HG03565 (cell line): ENCODE results near the gene IL22RA2.

Source experiments
- ATAC-seq: cut with Tn5 transposase; IDR thresholded peaks from one replicate; pipeline ENCODE4 v1.9.1; 2021; ENCODE audit warnings: mild to moderate bottlenecking, moderate library complexity; ENCODE audit not compliant: unreplicated experiment

Gene IL22RA2

DNA sequence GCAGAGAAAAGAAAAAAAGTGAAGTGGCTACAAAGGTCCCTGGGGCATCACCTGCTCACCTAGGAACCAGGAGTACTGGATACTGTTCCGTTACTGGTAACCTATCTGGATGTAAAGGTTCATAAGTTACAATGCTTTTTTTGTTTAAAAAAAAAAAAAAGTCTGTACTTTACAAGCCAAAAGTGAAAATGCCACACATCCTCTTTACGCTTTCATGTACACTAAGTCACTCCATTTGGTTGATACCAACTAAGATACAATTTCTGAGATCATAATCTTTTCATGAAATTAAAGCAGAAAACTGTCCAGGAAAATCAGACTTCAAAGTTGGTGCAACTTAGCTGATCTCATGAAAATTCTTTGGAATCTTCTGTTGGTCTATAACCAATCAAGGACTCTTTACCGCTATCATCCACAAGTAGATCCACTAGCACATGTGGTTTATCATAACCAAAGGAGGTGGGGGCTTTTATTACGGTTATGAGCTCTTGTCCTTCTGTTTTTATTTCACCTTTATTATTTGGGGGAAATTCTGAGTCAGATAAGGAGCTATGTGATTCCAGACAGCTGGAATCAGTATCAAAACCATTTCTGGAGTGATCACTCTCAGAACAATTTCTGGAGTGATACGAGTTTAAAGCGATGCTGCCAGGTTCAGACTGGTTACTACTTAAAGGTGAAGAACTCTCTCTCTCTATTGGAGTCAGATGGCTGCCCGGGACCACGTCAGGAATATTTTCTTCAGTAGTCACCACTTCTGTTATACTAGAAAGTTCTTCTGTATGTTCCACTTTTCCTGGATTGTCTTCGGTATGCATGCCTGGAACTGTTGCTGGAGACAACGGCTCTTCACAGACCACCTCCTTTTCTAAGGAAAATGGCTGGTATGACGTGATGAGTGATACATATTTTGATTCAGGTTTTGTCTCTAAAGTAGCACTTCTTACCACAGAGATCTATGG, 24.5 kb upstream of the IL22RA2 start:
- no peak for ATAC-seq

- no peak for ATAC-seq
These were observed 20.0 kb upstream of the IL22RA2 start for GRCh38 chr6:137193256-137194070.

- ATAC-seq = no peak
These were observed 19.4 kb upstream of the IL22RA2 start for GRCh38 chr6:137192821-137193220.

GRCh38 chr6:137191670-137192069, 18.2 kb upstream of the IL22RA2 start:
- ATAC-seq = no peak

DNA sequence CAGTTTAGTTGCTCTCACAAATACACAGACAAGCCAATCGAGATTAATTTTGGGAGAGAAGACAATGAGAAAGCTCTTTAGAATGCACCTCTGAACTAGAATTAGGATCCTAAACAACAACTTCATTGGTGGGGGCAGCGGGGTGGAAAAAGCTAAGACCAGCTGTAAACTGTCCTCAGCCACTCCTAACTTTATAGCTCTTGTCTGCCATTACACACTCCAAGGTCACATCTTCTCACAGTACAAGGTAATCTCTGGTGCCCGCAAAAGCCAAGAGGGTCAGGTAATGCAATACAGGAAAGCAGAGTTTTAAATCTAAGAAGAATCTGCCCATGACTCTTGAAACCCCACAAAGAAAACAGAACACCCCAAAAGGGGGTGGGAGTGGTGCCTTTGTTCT, 17.8 kb upstream of the IL22RA2 start:
- no peak for ATAC-seq

DNA sequence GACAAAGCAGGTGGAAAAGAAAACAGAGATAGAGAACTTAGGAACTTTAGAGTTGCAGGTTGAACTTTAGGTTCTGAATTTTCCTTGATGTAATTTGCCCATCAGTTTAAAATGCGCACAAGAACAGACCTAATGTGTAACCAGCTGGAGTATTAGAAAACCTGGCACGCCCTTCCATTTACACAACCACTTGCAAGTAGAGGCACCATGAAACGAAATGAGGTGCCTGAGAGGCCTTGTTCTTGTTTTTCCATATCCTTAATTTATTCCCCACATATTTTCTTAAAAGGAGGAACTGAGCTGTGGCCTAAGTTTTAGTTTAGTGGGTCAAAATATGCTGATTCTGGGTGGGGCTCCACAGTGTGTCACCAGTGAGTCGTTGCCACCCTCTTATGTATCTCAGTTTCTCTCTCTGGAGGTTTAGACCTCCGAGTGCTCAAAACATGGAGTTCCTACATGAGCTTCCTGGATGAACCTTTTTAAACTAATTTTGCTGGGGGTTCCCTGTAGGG, 17.2 kb upstream of the IL22RA2 start:
- ATAC-seq = no peak

DNA sequence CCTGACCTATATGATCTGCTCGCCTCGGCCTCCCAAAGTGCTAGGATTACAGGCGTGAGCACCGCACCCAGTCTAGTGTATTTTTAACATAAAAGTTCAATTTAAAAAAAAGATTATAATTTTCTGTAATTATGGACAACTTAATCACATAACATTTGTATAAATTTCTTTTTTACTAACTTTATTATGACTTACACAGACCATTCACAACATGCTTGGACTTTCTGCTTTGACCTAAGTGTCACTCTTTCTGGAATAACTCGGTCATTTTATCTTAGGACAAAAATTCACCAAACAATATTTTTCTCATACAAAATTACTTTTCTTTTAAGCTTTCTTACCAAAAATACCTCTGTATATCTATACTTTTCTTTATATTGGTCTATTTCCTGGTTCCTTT, 15.4 kb upstream of the IL22RA2 start:
- ATAC-seq = no peak

DNA sequence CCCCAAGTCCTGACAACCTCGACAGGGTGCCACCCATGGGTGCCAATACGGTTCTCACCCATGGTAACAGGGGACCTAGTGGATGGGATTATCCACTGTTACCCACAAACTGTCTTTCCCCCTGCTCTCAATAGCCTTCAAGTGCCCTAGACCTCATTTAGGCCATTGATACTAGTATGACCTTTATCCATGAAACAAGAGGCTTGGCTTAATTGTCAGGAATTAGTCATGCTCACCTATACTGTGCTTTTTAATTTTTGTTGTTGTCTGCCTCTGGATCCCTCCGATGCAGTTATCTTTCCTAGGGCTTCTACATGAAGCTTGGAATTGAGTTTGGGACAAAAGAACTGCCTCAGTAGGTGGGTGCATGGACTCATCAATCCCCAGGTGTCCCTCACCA, 11.8 kb upstream of the IL22RA2 start:
- no peak for ATAC-seq

- no peak for ATAC-seq
These were observed 9.2 kb upstream of the IL22RA2 start for GRCh38 chr6:137182654-137183073.

DNA sequence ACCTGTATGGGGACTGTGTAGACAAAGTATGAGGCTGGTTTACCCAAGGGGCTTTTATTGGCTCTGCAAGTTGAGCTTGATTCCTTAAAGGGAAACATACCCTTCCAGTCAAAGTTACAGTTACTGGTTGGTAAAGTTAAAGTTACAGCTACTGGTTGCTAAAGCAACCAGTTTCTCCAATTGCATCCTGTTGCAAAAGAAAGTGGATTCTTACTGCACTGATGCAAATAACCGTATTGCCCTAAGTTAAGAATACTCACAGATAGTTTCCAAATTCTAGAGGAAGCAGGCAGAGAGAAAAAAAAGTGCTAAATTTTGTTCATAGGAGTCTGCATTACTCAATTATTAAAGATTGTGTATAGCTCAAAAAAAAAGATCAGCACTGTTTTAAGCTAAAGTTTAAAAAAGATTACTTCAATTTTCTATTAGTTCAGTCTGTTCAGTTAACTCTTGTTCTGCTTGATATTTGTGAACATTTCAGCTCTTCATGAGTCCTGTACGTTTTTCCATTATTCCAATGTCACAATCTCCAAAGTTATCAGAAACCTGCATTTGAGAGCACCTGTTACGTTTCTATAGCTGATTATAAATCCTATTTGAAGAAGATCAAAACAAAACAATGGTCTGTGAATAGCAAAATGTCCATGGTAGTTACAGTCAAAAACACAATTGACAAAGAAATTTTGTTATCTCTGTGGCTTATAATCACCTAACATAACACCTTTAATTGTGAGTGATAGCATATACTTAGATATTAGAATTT, 8.6 kb upstream of the IL22RA2 start:
- no peak for ATAC-seq

- ATAC-seq = no peak
These were observed 4.2 kb upstream of the IL22RA2 start for GRCh38 chr6:137177611-137178010.

DNA sequence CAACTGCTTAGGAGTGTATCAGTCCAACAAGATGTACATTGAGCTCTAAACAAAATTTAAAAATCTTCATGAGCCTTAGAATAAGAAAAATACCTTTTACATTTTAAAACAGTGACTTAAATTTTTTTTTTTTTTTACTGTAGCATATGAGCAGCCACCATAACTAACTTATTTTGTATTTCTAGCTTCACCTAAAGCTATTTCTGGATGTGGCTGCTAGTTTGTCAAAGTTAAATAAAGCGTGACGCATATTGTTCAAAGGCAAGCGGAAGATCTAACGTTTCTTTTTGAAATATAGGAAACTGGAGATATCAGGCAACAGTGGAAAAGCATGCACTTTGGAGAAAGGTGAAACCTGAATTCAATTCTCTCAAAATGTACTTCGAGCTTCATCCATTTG, 3.3 kb upstream of the IL22RA2 start:
- ATAC-seq = no peak

GRCh38 chr6:137175868-137176245, 2.4 kb upstream of the IL22RA2 start:
- ATAC-seq = no peak

GRCh38 chr6:137175157-137175867, 1.9 kb upstream of the IL22RA2 start:
- no peak for ATAC-seq

DNA sequence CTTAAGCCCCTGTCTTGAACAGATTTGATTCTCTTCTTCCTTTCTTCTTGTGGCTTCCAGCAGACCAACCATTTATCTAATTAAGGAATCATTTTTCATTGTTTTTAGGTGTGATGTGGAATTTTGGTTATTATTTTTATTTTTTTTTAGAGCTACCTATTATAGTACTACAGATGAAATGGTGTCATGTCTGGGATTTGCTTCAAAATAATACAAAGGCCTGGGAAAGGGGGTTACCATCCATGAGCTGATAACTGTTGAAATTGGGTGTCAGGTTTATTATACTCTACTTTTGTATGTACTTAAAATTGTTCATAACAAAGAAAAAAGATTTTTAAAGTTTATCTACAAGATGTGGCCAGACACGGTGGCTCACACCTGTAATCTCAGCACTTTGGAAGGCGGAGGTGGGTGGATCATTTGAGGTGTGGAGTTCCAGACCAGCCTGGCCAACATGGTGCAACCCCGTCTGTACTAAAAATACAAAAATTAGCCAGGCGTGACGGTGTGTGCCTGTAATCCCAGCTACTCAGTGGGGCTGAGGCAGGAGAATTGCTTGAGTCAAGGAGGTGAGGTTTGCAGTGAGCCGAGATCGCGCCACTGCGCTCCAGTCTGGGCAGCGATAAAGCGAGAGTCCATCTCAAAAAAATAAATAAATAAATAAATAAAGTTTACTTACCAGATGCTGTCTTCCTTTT, 561 bp downstream of the IL22RA2 start:
- no peak for ATAC-seq

- no peak for ATAC-seq
These were observed 1.4 kb downstream of the IL22RA2 start for GRCh38 chr6:137171824-137172733.

GRCh38 chr6:137171053-137171374, 2.4 kb downstream of the IL22RA2 start:
- ATAC-seq = no peak

DNA sequence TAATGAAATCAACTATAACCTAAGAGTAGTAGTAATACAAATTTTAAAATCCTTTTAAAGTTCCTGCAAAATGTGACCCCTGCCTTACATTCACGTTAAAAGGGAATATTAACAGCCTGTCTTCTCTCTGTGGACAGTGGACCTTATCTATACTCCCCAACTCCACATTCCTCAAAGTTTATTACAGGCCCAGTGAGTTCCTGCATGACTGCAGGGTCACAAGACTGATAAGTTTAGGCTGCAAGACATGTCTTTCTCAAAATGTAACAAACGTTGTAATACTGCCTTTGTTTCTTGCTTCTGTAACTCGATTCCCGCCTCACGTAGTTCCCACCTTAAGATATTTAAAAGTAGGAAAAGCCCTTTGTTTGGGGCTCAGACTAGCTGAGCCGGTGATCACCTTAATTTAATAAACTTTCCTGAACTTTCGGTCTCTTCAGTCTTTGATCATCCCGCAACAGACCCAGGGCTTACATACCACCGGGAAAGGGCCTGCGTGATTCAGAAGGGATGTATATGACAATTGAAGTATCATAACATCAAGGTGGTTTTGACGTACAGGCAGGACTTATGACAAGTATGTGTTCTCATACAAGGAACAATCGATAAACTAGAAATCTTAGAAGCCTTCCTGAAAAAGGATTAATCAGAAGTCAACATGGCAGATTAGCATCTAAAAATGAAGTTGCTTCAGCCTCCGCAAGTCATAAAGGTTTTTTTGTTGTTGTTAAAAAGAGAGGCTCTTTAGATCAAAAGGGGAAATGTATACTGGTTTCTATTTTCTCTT, 3.0 kb downstream of the IL22RA2 start:
- no peak for ATAC-seq
